ENCODE data around the gene OGN.

OGN gene

GRCh38 chr9:92439921-92440750 is 35.8 kb upstream of the OGN start (continued):
- TF ChIP-seq ZNF366 (tag by site-specific recombination; conservative IDR thresholded peaks at IDR 0.05) (no peak), ZNF791 (tag by site-specific recombination; IDR thresholded peaks at IDR 0.05) (0 out of 2 replicates have a peak, but pooled peaks have one; percentile 58), ZNF214 (tag by site-specific recombination; IDR thresholded peaks at IDR 0.05; ENCODE audit: borderline replicate concordance) (no peak), ZNF394 (tag by site-specific recombination; IDR thresholded peaks at IDR 0.05; ENCODE audit: borderline replicate concordance) (peak; percentile 89; the same call in 1 of the 2 replicates), PRDM6 (tag by site-specific recombination; IDR thresholded peaks at IDR 0.05) (no peak), HOXA7 (CRISPR knock-in tag; IDR thresholded peaks at IDR 0.05; ENCODE audit: borderline replicate concordance) (no peak), ZNF18 (tag by site-specific recombination; IDR thresholded peaks at IDR 0.05) (no peak), PATZ1 (tag by site-specific recombination; IDR thresholded peaks at IDR 0.05) (no peak), ZNF76 (tag by site-specific recombination; IDR thresholded peaks at IDR 0.05; ENCODE audit: borderline replicate concordance, low read depth) (no peak), GFI1B (tag by site-specific recombination; IDR thresholded peaks at IDR 0.05) (no peak), ZNF10 (tag by site-specific recombination; IDR thresholded peaks at IDR 0.05) (no peak), ZNF112 (tag by site-specific recombination; IDR thresholded peaks at IDR 0.05) (no peak), ZNF280D (tag by site-specific recombination; IDR thresholded peaks at IDR 0.05) (no peak), YY1 (tag by site-specific recombination; IDR thresholded peaks at IDR 0.05) (no peak), ZNF138 (tag by site-specific recombination; IDR thresholded peaks at IDR 0.05; ENCODE audit: borderline replicate concordance) (no peak), ZXDB (tag by site-specific recombination; IDR thresholded peaks at IDR 0.05) (0 out of 2 replicates have a peak, but pooled peaks have one; percentile 34), ZBTB17 (tag by site-specific recombination; IDR thresholded peaks at IDR 0.05) (no peak), ZNF280C (tag by site-specific recombination; IDR thresholded peaks at IDR 0.05) (no peak), ZNF221 (tag by site-specific recombination; IDR thresholded peaks at IDR 0.05; ENCODE audit: borderline replicate concordance) (no peak), MZF1 (tag by site-specific recombination; IDR thresholded peaks at IDR 0.05; ENCODE audit: borderline replicate concordance) (no peak), ZNF777 (tag by site-specific recombination; IDR thresholded peaks at IDR 0.05; ENCODE audit: borderline replicate concordance) (no peak), ZNF513 (tag by site-specific recombination; IDR thresholded peaks at IDR 0.05) (no peak), ZNF558 (tag by site-specific recombination; IDR thresholded peaks at IDR 0.05) (0 out of 2 replicates have a peak, but pooled peaks have one; percentile 53), ZNF530 (tag by site-specific recombination; IDR thresholded peaks at IDR 0.05; ENCODE audit: low read depth) (no peak), ZNF37A (tag by site-specific recombination; IDR thresholded peaks at IDR 0.05) (no peak), ZNF426 (tag by site-specific recombination; IDR thresholded peaks at IDR 0.05) (peak; percentile 81), ZNF664 (tag by site-specific recombination; IDR thresholded peaks at IDR 0.05) (peak; percentile 50; the same call in 1 of the 2 replicates)

Measured in HEK293 (cell line).